CD14-positive monocyte (primary cell): Measurements from ENCODE around the gene NTN3. TPM values are rescaled to one million over a fixed set of nuclear protein-coding genes. Genes with fewer than 3 reads are reported as not detected.
A peak's percentile ranks its signal among the peaks of the same experiment; 100 is the strongest.

Experiments
- DNase-seq, 3 donors: peaks; one replicate each; pipeline ENCODE4 v3.0.0-alpha.2; 2011 to 2022
- H2AFZ ChIP-seq: 2 replicates; pipeline ENCODE4 v1.6.0; 2012; ENCODE audit warnings: mild to moderate bottlenecking, low read depth, low read length, inconsistent platforms; ENCODE audit not compliant: insufficient read depth, poor library complexity, severe bottlenecking
- H3K27ac ChIP-seq, 2 donors: 1 replicate in 1 of 2; 2 replicates in 1 of 2; pipeline ENCODE4 v1.5.1; 2012 to 2013; ENCODE audit warnings: low read length in 2 of 2, control low read depth in 1 of 2, inconsistent platforms in 1 of 2, low read depth in 1 of 2, mild to moderate bottlenecking in 1 of 2
- H3K27me3 ChIP-seq, 2 donors: one replicate each; pipeline versions ENCODE4 v1.6.0 to v1.6.1; 2011 to 2013; ENCODE audit warnings: low read length in 2 of 2; ENCODE audit not compliant: control insufficient read depth in 2 of 2, insufficient read depth in 2 of 2
- H3K36me3 ChIP-seq, 2 donors: replicated peaks in 1 of 2; 1 replicate in 1 of 2; 2 replicates in 1 of 2; pipeline versions ENCODE4 v1.5.1 to v1.6.1; 2012 to 2013; ENCODE audit warnings: low read length in 2 of 2, control low read depth in 1 of 2, inconsistent platforms in 1 of 2, mild to moderate bottlenecking in 1 of 2; ENCODE audit not compliant: insufficient read depth in 2 of 2, control insufficient read depth in 1 of 2
- H3K4me1 ChIP-seq, 2 donors: 1 replicate in 1 of 2; 2 replicates in 1 of 2; pipeline versions ENCODE4 v1.5.1 to v1.6.1; 2012 to 2013; ENCODE audit warnings: low read length in 2 of 2, control low read depth in 1 of 2, inconsistent platforms in 1 of 2, mild to moderate bottlenecking in 1 of 2, moderate library complexity in 1 of 2; ENCODE audit not compliant: insufficient read depth in 2 of 2, control insufficient read depth in 1 of 2
- H3K4me2 ChIP-seq: replicated peaks from 2 replicates; pipeline ENCODE3; 2012; ENCODE audit warnings: low read length, moderate library complexity, mild to moderate bottlenecking; ENCODE audit not compliant: poor library complexity, severe bottlenecking; ENCODE audit errors: extremely low read depth
- H3K4me3 ChIP-seq, 3 experiments: fragments of 200-600 bp in 1 of 3; sonication (generic) in 1 of 3; replicated peaks in 1 of 3; 1 replicate in 2 of 3; 2 replicates in 1 of 3; pipeline ENCODE4 v1.5.1; 2011 to 2013; ENCODE audit warnings: low read length in 3 of 3, mild to moderate bottlenecking in 3 of 3, control low read depth in 2 of 3, low read depth in 2 of 3, inconsistent platforms in 1 of 3, moderate library complexity in 1 of 3
- H3K79me2 ChIP-seq: 2 replicates; pipeline ENCODE4 v1.6.0; 2012; ENCODE audit warnings: mild to moderate bottlenecking, control low read depth, inconsistent platforms, low read length, moderate library complexity; ENCODE audit not compliant: insufficient read depth
- H3K9ac ChIP-seq: 2 replicates; pipeline ENCODE4 v1.6.0; 2017; ENCODE audit warnings: low read length, mild to moderate bottlenecking; ENCODE audit not compliant: insufficient read depth, poor library complexity, severe bottlenecking
- H3K9me3 ChIP-seq, 2 donors: replicated peaks in 1 of 2; 1 replicate in 1 of 2; 2 replicates in 1 of 2; pipeline versions ENCODE4 v1.5.1 to v1.6.1; 2012 to 2013; ENCODE audit warnings: low read length in 2 of 2, control low read depth in 1 of 2; ENCODE audit not compliant: control insufficient read depth in 1 of 2, insufficient read depth in 1 of 2
- H4K20me1 ChIP-seq: 2 replicates; pipeline ENCODE4 v1.6.0; 2012; ENCODE audit warnings: mild to moderate bottlenecking, low read length, control low read depth, moderate library complexity; ENCODE audit not compliant: insufficient read depth
- H3K27ac Mint-ChIP-seq, 7 donors: one replicate each; pipeline ENCODE4 v1.8.0; 2020; ENCODE audit warnings: mild to moderate bottlenecking in 7 of 7, mixed read lengths in 7 of 7, moderate library complexity in 6 of 7, inconsistent platforms in 2 of 7
- H3K27me3 Mint-ChIP-seq, 3 donors: one replicate each; pipeline ENCODE4 v1.8.0; 2021 to 2022; ENCODE audit warnings: low read depth in 3 of 3, mild to moderate bottlenecking in 3 of 3, mixed read lengths in 3 of 3, moderate library complexity in 3 of 3, inconsistent platforms in 1 of 3
- H3K36me3 Mint-ChIP-seq, 2 donors: one replicate each; pipeline ENCODE4 v1.8.0; 2020; ENCODE audit warnings: mixed read lengths in 2 of 2, inconsistent platforms in 1 of 2, mild to moderate bottlenecking in 1 of 2
- H3K4me1 Mint-ChIP-seq: one replicate; pipeline ENCODE4 v1.8.0; 2020; ENCODE audit warnings: mild to moderate bottlenecking, mixed read lengths
- H3K4me3 Mint-ChIP-seq, 2 donors: one replicate each; pipeline ENCODE4 v1.8.0; 2020; ENCODE audit warnings: mild to moderate bottlenecking in 2 of 2, mixed read lengths in 2 of 2, moderate library complexity in 1 of 2
- H3K9me3 Mint-ChIP-seq, 7 donors: one replicate each; pipeline ENCODE4 v1.8.0; 2020 to 2022; ENCODE audit warnings: mixed read lengths in 7 of 7, mild to moderate bottlenecking in 6 of 7, moderate library complexity in 6 of 7, inconsistent platforms in 2 of 7
- WGBS: methylation state at CpG from one replicate; pipeline ENCODE4 v1.1.5; 2013; ENCODE audit warnings: missing lambda C conversion rate; ENCODE audit not compliant: insufficient coverage; 5-methylcytosine and 5-hydroxymethylcytosine counted together
- intact Hi-C, 2 donors: fragments of 100-400 bp; cut with micrococcal nuclease; formaldehyde crosslinking; loops; one replicate each; pipeline versions ENCODE4 v1.15.0 to v1.15.1; 2023
- polyA plus RNA-seq, 3 donors: library from polyadenylated mRNA; depleted of rRNA in 1 of 3; unstranded in 2 of 3; stranded (reverse) in 1 of 3; fragments of 300-500 nt in 2 of 3; fragments of >200 nt in 1 of 3; fragmentation: Illumina TruSeq in 2 of 3; gene quantifications; 1 replicate in 2 of 3; 2 replicates in 1 of 3; pipeline ENCODE4 v1.2.3, GENCODE V29; 2012 to 2021
- TF ChIP-seq, protein P1 (sequence below): fragments of 200-600 bp; IDR thresholded peaks from one replicate; pipeline ENCODE4 v1.8.0; 2022; ENCODE audit warnings: antibody characterized with exemption, mild to moderate bottlenecking

Gene NTN3
- polyA plus RNA-seq, 3 donors: not detected

DNA sequence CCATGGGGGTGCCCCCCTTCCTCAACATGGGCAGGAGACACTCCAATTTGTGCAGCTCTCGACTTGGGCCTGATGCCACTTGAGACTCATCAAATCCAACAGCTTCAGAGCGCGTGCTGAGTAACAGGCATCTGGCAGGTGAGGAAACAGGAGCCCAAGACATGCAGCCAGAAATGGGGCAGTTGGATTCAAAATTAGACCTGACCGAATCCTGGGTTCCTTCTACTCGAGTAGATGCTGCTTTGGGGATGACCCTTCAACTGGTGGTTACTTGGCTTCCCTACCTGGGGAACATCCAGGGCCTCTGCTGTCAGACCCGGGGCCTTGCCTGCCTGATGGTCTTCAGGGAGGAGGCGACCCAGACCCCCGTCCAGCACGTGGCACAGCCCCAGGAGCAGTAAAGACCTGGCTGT lies 488 bp upstream of the NTN3 start:
- H3K27ac ChIP-seq: no peak overlapping the region
- WGBS: 37% methylated on average over 9 of the region's 9 CpGs
- H3K4me1 ChIP-seq: peaks cover 18 to 59% of the 10 kb centered on the region in 2 donors
- peaks cover 55 to 74% (median 64%) of the 10 kb centered on the region in 3 donors for H3K27me3 Mint-ChIP-seq
- H3K4me2 ChIP-seq: no peak overlapping the region
- peaks cover 0 to 24% of the 10 kb centered on the region in 2 donors for H3K9me3 ChIP-seq
- H3K27me3 ChIP-seq: peaks cover 45 to 59% of the 10 kb centered on the region in 2 donors
- H4K20me1 ChIP-seq: peaks cover 30% of the 10 kb centered on the region
- peaks cover 25% of the 10 kb centered on the region for H3K4me1 Mint-ChIP-seq
- H3K27ac Mint-ChIP-seq: no peak overlapping the region
- DNase-seq: no peak
- H3K79me2 ChIP-seq: peaks cover 10% of the 10 kb centered on the region
- peaks cover 5 to 12% of the 10 kb centered on the region in 2 donors for H3K36me3 Mint-ChIP-seq
- H3K36me3 ChIP-seq: no peaks in the 10 kb centered on the region
- H3K4me3 Mint-ChIP-seq: peak overlapping the region in 1 of 2 donors; percentile 86
- H3K9me3 Mint-ChIP-seq: peaks cover 0 to 13% (median 7%) of the 10 kb centered on the region in 7 donors
- TF ChIP-seq, protein P1, sequence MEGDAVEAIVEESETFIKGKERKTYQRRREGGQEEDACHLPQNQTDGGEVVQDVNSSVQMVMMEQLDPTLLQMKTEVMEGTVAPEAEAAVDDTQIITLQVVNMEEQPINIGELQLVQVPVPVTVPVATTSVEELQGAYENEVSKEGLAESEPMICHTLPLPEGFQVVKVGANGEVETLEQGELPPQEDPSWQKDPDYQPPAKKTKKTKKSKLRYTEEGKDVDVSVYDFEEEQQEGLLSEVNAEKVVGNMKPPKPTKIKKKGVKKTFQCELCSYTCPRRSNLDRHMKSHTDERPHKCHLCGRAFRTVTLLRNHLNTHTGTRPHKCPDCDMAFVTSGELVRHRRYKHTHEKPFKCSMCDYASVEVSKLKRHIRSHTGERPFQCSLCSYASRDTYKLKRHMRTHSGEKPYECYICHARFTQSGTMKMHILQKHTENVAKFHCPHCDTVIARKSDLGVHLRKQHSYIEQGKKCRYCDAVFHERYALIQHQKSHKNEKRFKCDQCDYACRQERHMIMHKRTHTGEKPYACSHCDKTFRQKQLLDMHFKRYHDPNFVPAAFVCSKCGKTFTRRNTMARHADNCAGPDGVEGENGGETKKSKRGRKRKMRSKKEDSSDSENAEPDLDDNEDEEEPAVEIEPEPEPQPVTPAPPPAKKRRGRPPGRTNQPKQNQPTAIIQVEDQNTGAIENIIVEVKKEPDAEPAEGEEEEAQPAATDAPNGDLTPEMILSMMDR: no peak
- no peak overlapping the region for H3K4me3 ChIP-seq
- H3K9ac ChIP-seq: no peak overlapping the region
- H2AFZ ChIP-seq: no peak overlapping the region
- intact Hi-C loops: loop anchor here (5.0 to 10.0 kb wide), 2 partner anchors 37 to 46 kb away; partner anchors contain the start of gene CCNF (in 1 of the 2)

DNA sequence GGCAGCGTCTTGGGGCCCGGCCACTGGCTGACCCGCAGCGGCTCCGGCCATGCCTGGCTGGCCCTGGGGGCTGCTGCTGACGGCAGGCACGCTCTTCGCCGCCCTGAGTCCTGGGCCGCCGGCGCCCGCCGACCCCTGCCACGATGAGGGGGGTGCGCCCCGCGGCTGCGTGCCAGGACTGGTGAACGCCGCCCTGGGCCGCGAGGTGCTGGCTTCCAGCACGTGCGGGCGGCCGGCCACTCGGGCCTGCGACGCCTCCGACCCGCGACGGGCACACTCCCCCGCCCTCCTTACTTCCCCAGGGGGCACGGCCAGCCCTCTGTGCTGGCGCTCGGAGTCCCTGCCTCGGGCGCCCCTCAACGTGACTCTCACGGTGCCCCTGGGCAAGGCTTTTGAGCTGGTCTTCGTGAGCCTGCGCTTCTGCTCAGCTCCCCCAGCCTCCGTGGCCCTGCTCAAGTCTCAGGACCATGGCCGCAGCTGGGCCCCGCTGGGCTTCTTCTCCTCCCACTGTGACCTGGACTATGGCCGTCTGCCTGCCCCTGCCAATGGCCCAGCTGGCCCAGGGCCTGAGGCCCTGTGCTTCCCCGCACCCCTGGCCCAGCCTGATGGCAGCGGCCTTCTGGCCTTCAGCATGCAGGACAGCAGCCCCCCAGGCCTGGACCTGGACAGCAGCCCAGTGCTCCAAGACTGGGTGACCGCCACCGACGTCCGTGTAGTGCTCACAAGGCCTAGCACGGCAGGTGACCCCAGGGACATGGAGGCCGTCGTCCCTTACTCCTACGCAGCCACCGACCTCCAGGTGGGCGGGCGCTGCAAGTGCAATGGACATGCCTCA lies 773 bp downstream of the NTN3 start:
- Mint-ChIP-seq H3K27me3 (peaks cover 49 to 64% (median 54%) of the 10 kb centered on the region in 3 donors), H3K9me3 (peaks cover 0 to 12% (median 7%) of the 10 kb centered on the region in 7 donors), H3K4me3 (peak overlapping the region in 1 of 2 donors; percentile 88), H3K27ac (no peak overlapping the region), H3K4me1 (peaks cover 36% of the 10 kb centered on the region), H3K36me3 (peaks cover 5 to 12% of the 10 kb centered on the region in 2 donors)
- peaks cover 45 to 56% of the 10 kb centered on the region in 2 donors for H3K27me3 ChIP-seq
- H3K9ac ChIP-seq: no peak overlapping the region
- H3K79me2 ChIP-seq: peaks cover 23% of the 10 kb centered on the region
- peaks cover 24 to 71% of the 10 kb centered on the region in 2 donors for H3K4me1 ChIP-seq
- no peak overlapping the region for H3K27ac ChIP-seq
- TF ChIP-seq, protein P1: no peak
- H3K9me3 ChIP-seq: peaks cover 0 to 24% of the 10 kb centered on the region in 2 donors
- WGBS: 35% methylated on average over 60 of the region's 61 CpGs
- intact Hi-C loops: loop anchor here (5.0 to 10.0 kb wide), 2 partner anchors 35 to 47 kb away; partner anchors contain the start of gene CCNF (in 1 of the 2)
- peaks cover 30% of the 10 kb centered on the region for H4K20me1 ChIP-seq
- H2AFZ ChIP-seq: no peak overlapping the region
- DNase-seq: no peak
- no peak overlapping the region for H3K4me3 ChIP-seq
- no peaks in the 10 kb centered on the region for H3K36me3 ChIP-seq
- H3K4me2 ChIP-seq: no peak overlapping the region
